Caki2 (cell line): ENCODE measurements around the gene NR1H3. TPM values are rescaled to one million over a fixed set of nuclear protein-coding genes. Genes with fewer than 3 reads are reported as not detected.

ENCODE experiments used
- total RNA-seq: library from RNA; depleted of rRNA; stranded (reverse); fragments of >200 nt; shearing (Covaris generic); gene quantifications from 2 replicates; pipeline ENCODE4 v1.2.3, GENCODE V29; 2014; ENCODE audit warnings: low replicate concordance; rRNA removed

NR1H3 gene
- total RNA-seq, 1 experiment from 2014 or later: 14.0 TPM

Other genes with a start within 250 kb of the NR1H3 start
- 77.9 and 114 TPM in 2 replicates for gene ARFGAP2, start 81.1 kb upstream of the NR1H3 start, total RNA-seq
- gene PACSIN3, start 71.6 kb upstream of the NR1H3 start, total RNA-seq: 31.9 and 35.9 TPM in 2 replicates
- 49.6 and 52.1 TPM in 2 replicates for gene DDB2, start 43.0 kb upstream of the NR1H3 start, total RNA-seq
- 2.8 and 12.3 TPM in 2 replicates for gene ACP2, start 9.2 kb upstream of the NR1H3 start, total RNA-seq
- 3.1 and 9.7 TPM in 2 replicates for gene MADD, start 12.1 kb downstream of the NR1H3 start, total RNA-seq
- not detected in 2 replicates for gene MYBPC3, start 94.7 kb downstream of the NR1H3 start, total RNA-seq
- gene SPI1, start 120.6 kb downstream of the NR1H3 start, total RNA-seq: not detected in 2 replicates
- 46.2 and 86.8 TPM in 2 replicates for gene SLC39A13, start 150.6 kb downstream of the NR1H3 start, total RNA-seq
- 72.1 and 77.7 TPM in 2 replicates for gene PSMC3, start 168.4 kb downstream of the NR1H3 start, total RNA-seq
- not detected in 2 replicates for gene RAPSN, start 191.1 kb downstream of the NR1H3 start, total RNA-seq